DND-41 (cell line): ENCODE measurements around the gene SLAIN2.
"Not testable (repeated sequence)": the region's sequence is repeated elsewhere in the genome, so short reads cannot be mapped to it uniquely, and the experiment has no call there.

Experiments
- EZH2 ChIP-seq: IDR thresholded peaks from 3 replicates; pipeline ENCODE4 v1.6.1; 2012; ENCODE audit warnings: borderline replicate concordance, low read depth, mild to moderate bottlenecking, moderate library complexity, low read length, inconsistent platforms; ENCODE audit not compliant: severe bottlenecking
- TF ChIP-seq, protein P1 (sequence below): IDR thresholded peaks from 2 replicates; pipeline ENCODE4 v1.5.1; 2012; ENCODE audit warnings: borderline replicate concordance, low read length, moderate library complexity, mild to moderate bottlenecking; ENCODE audit not compliant: poor library complexity, severe bottlenecking; ENCODE audit errors: extremely low read depth

DNA sequence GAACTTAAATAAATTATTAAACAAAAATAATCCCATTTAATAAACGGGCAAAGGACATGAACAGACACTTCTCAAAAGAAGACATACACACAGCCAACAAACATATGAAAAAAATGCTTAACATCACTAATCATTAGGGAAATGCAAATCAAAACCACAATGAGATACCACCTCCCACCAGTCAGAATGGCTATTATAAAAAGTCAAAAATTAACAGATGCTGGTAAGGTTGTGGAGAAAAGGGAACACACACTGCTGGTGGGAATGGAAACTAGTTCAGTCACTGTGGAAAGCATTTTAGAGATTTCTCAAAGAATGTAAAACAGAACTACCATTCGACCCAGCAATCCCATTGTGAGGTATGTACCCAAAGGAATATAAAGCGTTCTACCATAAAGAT is 110.3 kb downstream of the SLAIN2 start:
- TF ChIP-seq, protein P1, sequence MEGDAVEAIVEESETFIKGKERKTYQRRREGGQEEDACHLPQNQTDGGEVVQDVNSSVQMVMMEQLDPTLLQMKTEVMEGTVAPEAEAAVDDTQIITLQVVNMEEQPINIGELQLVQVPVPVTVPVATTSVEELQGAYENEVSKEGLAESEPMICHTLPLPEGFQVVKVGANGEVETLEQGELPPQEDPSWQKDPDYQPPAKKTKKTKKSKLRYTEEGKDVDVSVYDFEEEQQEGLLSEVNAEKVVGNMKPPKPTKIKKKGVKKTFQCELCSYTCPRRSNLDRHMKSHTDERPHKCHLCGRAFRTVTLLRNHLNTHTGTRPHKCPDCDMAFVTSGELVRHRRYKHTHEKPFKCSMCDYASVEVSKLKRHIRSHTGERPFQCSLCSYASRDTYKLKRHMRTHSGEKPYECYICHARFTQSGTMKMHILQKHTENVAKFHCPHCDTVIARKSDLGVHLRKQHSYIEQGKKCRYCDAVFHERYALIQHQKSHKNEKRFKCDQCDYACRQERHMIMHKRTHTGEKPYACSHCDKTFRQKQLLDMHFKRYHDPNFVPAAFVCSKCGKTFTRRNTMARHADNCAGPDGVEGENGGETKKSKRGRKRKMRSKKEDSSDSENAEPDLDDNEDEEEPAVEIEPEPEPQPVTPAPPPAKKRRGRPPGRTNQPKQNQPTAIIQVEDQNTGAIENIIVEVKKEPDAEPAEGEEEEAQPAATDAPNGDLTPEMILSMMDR, result not testable (repeated sequence)
- not testable (repeated sequence) for TF ChIP-seq EZH2
